GM20431 (cell line): ENCODE data around the gene DDAH1.

Experiments used
- in situ Hi-C: fragments of 300-500 bp; cut with MseI, MboI; formaldehyde crosslinking; loops from one replicate; pipeline ENCODE4 v1.15.0; 2020; ENCODE audit warnings: low sequenced_read_pairs; ENCODE audit not compliant: unreplicated experiment

DDAH1 gene

DNA sequence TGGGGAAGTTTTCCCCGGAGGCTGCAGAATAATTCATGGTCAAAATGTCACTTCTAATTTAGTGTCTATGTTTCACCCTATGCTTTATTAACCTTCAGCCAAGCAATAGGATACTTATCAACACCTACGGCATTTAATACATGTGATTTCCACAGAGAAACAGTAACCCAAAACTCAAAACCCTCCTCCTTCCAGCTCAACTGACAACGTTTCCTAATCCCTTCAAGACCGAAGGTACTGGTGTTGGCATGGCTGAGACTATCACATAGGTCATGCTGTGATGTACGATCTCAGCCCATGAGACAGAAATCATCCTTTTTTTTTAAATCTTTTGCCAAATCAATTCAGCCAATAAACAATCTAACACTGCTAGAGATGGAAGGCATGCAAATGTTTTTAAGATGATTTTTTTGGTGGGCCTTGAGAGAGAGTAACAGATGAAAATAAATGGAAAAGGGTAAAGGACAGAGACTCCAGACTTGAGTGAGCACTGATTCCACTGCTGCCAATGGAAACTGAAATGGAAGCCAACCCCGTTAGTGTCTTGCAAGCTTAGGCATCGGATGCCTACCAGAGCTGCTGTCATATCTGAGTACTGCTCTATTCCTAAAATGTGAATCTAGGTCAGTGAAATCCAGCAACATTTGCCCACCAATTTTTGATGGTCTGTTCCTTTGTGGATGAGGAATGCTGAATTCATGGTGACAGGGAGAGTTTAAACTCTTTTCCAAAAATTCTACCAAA, 125.1 kb downstream of the DDAH1 start:
- in situ Hi-C loops: no loop called here

- in situ Hi-C loops: no loop called here
Measured at GRCh38 chr1:85339089-85339488, 125.9 kb downstream of the DDAH1 start.

DNA sequence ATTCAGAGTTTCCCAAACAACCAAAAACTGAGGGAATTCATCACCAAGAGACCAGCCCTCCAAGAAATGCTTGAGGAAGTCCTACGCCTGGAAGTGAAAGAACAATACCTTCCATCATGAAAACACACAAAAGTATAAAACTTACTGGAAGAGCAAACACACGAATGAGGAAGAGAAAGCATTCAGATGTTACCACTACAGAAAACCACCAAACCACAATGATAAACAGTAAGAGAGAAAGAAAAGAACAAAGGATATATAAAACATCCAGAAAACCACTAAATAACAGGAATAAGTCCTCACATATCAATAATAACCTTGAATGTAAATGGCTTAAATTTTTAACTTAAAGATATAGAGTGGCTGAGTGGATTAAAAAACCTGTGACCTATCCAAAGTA, 130.0 kb downstream of the DDAH1 start:
- in situ Hi-C loops: no loop called here

DNA sequence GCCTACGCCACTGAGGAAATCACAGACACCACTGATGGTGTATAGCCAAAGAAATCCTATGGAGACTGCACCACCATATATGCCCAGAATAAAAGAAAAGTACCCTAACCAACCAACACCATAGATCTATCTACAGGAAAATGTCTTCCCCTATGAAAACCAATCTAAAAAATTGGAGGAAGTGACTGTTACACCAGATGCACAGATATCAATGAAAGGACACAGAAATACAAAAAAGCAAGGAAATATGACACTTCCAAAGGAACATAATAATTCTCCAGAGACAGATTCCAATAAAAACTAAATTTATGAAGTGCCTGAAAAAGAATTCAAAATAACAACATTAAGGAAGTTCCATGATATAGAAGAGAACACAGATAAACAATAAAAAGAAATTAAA, 131.8 kb downstream of the DDAH1 start:
- in situ Hi-C loops: no loop called here

DNA sequence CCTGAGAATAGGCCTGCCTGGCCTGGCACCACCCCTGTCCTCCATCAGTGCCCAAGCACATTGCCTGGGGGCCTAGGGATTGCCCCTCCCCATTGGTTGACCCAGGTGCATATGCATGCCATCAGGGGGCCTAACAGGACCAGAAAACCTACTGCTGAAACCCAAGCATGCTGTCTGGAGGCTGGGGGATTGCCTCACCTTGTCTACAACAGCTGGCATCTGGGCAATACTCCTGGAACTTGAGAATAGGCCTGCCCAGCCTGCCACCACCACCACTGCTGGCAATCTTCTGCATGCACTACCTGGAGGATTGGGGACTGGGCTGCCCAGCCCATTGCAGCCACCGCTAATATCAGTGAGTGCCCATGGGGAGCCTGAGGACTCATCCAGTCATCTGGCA, 132.4 kb downstream of the DDAH1 start:
- in situ Hi-C loops: no loop called here

DNA sequence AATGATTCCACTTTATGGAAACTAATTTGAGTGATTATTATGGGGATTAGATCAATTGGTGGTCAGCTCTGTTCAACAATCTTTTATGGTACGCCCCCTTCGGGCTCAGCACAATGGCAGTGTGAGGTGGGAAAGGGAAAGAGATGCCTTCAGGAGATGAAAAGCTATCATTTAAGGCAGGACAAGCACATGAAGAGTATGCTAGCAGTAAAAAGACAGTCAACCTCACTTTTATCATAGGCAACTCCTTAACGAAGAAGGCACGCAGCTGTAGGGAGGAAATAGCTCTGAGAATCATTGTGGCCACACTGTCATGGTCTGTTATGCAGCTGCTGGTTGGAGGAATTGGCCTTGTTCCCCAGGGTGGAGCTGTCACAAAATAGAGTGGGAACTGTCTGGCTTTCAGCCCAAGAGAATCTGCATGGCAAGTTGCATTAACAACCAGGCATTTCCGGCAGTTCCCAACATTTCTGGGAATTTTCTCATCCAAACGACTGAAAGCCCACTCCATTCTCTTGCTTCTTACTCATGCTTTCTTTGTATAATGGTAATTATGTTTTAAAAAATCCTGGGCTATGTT, 134.2 kb downstream of the DDAH1 start:
- in situ Hi-C loops: no loop called here

DNA sequence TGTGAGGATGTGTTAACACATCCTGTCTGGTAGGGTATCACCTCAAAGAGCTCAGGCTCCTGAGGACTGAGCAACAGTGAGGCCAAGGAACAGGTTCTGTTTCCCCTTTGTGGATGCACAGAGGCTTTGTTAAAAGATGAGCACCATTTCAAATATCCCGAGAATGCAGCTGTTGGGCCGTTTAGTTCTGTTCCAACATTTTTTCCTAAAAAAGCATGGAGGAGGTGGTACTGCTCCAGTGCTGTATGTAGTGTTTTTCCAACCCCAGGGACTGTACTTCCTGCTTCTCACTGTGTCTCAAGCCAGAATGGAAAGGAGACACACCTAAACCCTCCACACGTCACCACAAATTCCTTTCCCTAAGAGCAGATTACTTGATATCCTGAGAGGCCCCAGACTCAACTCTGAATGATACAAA, 134.7 kb downstream of the DDAH1 start:
- in situ Hi-C loops: no loop called here

GRCh38 chr1:85328713-85329397, 136.1 kb downstream of the DDAH1 start:
- in situ Hi-C loops: no loop called here

DNA sequence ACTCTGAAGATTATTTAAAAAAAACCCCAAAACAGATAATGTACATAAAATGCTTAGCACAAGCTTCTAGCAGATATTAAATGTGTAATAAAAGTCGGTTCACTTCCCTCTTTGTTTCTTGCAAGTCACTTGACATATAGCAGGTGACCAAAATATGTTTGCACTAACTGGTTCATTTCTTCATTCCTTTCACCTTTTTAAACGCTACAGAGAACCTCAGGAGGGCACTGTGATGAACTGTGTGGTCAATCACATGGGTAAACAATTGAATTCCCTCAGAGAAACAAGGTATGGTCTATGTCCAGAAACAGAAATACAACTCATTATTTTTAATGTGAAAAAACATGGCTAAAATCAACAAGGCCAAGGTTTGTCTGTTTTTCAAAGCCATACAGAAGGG, 137.2 kb downstream of the DDAH1 start:
- in situ Hi-C loops: no loop called here

- in situ Hi-C loops: no loop called here
Measured at GRCh38 chr1:85326851-85327250, 138.1 kb downstream of the DDAH1 start.

- in situ Hi-C loops: no loop called here
Measured at GRCh38 chr1:85326336-85326735, 138.6 kb downstream of the DDAH1 start.

DNA sequence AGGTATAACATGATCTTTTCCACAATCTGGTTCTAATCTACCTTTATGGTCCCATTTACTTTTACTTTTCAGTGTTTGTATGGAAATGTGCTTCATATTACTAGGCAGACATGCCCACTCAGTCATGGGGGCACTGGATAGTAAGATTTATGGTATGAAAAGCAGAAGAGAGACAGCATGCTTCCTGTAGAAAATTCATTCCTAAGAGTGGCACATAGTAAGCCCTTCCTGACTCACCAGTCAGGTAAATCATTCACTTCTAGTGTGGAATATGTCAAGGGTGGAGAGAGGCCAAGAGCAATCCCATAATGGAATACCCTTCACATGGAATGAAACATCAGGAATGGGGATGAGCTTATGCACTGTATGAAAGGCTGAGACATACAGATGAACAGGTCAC, 139.0 kb downstream of the DDAH1 start:
- in situ Hi-C loops: no loop called here

GRCh38 chr1:85323770-85324169, 141.2 kb downstream of the DDAH1 start:
- in situ Hi-C loops: loop anchor here (25.0 kb wide), 1 partner anchor 364 kb away; no protein-coding TSS in a partner anchor

DNA sequence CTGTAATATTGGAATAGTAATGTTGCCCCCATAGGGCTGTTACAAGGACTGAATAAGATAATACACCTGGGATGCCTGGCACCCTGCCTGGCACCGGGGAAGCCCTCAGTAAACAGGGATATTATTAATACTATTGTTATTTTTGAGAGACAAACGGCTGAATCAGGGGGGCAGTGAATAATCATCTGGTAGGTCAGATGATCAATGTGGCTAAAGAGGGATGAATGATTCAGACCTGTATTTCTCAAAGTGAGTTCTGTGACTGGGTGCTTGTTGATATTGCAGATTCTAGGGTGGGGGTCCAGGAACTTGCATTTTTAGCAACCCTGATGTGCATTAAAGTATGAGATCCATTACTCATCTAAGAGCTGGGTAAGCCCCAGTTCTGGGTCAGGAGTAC, 142.3 kb downstream of the DDAH1 start:
- in situ Hi-C loops: loop anchor here (25.0 kb wide), 1 partner anchor 365 kb away; no protein-coding TSS in a partner anchor

DNA sequence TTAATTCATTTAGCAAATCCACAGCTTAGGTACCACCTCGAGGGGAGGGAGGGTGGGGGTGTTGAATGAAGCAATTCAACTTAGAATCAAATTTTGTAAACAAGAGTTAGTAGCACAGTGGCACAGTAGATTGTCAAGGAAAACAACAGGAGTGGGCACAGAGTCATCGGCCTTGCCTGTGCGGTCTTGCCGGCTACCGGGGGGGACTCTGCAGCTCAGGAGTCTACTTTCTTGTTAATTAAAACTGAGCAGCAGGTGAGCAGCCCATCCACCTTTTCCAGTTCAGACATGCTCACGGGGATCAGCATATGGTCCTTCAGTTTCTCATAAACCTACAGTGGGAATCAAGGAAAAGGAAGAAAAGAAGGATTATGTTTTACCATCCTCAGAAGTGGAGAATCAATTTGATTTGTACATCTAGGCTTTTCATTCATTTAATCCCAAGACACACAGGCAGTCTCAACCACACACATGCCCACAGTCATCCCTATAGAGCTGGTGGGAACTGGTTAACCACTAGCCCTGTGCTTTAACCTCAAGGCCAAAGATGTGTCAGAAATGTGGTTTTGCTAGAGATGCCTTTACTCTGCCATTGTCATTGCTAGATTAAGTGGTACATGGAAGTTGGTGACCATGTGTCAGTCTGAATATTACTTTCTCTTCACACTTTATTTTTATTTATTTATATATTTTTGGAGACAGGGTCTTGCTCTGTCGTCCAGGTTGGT, 143.6 kb downstream of the DDAH1 start:
- in situ Hi-C loops: loop anchor here (25.0 kb wide), 1 partner anchor 366 kb away; no protein-coding TSS in a partner anchor

DNA sequence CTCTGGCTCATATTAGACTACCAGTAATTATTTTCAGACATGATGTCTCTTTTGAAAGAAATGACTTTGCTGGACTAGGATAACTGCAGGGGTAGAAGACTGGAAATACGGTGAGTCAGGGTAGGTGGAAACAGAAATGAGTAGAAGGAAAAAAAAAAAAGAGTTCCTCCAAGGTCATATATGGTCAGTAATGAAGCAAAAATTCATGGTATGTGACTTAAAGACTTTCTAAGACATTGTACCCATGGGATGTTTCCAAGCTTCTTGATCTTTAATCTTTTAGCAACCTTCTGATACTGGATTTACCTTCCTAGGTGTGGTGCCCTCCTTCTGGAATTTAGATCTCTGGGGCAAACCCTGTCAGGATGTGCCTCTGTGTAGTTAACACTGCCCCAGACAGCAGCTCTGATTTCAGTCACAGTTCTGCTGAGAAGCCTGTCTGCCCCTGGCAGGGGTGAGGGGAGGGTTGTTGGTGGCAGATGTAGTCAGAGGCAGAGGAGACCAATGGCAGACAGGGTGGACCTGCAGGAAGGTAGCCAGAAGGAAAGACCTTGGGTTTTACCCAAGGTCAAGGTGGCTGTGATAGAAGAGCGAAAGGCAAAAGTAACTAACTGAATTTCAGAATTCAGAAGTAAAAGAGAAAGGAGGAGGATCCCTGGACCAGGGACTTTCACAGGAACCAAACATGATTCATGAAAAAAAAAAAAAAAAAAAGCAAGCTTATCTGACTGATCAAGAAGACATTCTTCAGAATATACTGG, 144.4 kb downstream of the DDAH1 start:
- in situ Hi-C loops: loop anchor here (25.0 kb wide), 1 partner anchor 367 kb away; no protein-coding TSS in a partner anchor

DNA sequence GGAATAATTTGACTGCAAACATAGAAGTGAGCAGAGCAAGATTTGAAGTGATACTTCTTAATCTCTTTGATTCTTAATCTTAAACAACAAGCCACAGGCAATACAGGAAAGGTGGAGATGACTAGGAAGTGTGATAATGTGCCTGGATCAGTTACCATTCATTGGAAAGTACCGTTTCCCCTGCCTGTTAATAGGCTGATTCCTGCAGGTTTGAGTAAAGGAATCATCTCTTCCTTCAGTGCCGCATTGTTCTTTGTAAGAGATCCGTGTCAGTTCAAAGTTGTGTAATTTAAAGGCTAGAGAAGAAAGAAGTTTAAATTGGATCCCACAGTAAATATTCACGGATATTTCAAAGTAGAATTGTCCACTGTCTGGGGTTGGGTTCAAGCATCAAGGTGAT, 145.0 kb downstream of the DDAH1 start:
- in situ Hi-C loops: loop anchor here (25.0 kb wide), 1 partner anchor 367 kb away; no protein-coding TSS in a partner anchor

DNA sequence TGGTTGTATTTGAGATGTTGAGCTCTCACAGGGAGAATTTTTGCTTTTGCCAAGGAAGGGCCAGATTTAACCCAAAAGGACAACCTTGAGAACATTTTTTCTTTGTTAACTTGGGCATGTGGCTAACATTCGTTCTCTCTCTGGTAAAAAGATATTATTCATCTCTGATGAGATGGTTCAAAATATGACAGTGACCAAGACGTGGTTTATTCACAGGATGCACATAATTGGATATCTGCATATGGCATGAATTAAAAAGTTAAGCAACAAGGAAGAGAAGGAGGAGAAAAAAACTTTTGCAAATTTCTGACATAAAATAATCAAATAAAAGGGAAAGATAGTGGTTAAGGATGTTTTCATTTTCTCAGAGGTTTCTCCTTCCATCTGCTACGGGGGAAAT, 145.5 kb downstream of the DDAH1 start:
- in situ Hi-C loops: loop anchor here (25.0 kb wide), 1 partner anchor 368 kb away; no protein-coding TSS in a partner anchor

GRCh38 chr1:85318217-85318616, 146.7 kb downstream of the DDAH1 start:
- in situ Hi-C loops: loop anchor here (25.0 kb wide), 1 partner anchor 369 kb away; no protein-coding TSS in a partner anchor
